NB4 (cell line): ENCODE measurements around the gene THAP12.

ENCODE experiments used
- MYC ChIP-seq: IDR thresholded peaks from 2 replicates; pipeline ENCODE4 v1.6.1; 2011; ENCODE audit warnings: low read depth, low read length
- POLR2A ChIP-seq: IDR thresholded peaks from 2 replicates; pipeline ENCODE4 v1.6.1; 2011; ENCODE audit warnings: mild to moderate bottlenecking; ENCODE audit not compliant: insufficient read length; ENCODE audit errors: extremely low read depth
- TF ChIP-seq, protein P1 (sequence below): IDR thresholded peaks from one replicate; pipeline ENCODE4 v1.5.1; 2012; ENCODE audit warnings: low read depth, low read length
- TF ChIP-seq, protein P2 (sequence below): IDR thresholded peaks from 2 replicates; pipeline ENCODE4 v1.6.1; 2011; ENCODE audit warnings: low read depth, low read length

DNA sequence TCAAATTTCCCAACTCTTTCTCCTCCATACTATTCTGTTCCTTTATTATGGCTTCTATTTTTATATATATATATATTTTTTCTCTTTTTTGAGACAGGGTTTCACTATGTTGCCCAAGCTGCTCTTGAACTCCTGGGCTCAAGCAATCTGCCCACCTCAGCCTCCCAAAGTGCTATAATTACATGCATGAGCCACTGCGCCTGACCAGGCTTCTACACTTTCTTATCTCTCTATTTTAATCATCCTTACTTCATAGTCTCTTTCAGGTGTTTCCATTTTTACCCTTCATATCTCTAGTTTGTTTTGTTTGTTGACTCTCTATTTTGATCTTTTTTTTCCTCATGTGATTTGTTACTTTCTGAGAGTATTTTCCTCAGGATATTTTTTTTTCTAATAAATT, 20.0 kb upstream of the THAP12 start:
- TF ChIP-seq, protein P1, sequence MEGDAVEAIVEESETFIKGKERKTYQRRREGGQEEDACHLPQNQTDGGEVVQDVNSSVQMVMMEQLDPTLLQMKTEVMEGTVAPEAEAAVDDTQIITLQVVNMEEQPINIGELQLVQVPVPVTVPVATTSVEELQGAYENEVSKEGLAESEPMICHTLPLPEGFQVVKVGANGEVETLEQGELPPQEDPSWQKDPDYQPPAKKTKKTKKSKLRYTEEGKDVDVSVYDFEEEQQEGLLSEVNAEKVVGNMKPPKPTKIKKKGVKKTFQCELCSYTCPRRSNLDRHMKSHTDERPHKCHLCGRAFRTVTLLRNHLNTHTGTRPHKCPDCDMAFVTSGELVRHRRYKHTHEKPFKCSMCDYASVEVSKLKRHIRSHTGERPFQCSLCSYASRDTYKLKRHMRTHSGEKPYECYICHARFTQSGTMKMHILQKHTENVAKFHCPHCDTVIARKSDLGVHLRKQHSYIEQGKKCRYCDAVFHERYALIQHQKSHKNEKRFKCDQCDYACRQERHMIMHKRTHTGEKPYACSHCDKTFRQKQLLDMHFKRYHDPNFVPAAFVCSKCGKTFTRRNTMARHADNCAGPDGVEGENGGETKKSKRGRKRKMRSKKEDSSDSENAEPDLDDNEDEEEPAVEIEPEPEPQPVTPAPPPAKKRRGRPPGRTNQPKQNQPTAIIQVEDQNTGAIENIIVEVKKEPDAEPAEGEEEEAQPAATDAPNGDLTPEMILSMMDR = no peak
- TF ChIP-seq, protein P2, sequence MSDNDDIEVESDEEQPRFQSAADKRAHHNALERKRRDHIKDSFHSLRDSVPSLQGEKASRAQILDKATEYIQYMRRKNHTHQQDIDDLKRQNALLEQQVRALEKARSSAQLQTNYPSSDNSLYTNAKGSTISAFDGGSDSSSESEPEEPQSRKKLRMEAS = no peak
- no peak for TF ChIP-seq MYC
- TF ChIP-seq POLR2A = no peak
